ENCODE measurements around the gene CHPT1. TPM values are rescaled to one million over a fixed set of nuclear protein-coding genes. Genes with fewer than 3 reads are reported as not detected.

Gene CHPT1
- total and polyA plus RNA-seq, 2 of the 13 experiments (the other 11 are each of a cell fraction or from before 2014, with no cell fraction given), result 117 to 178 TPM

- 74% methylated on average over 2 of the region's 2 CpGs for WGBS (ENCODE audit: low lambda C conversion rate)
- FAIRE-seq, result no peak
- H3K4me2 ChIP-seq (ENCODE audit: low read depth, low read length), result no peak overlapping the region
- no peaks in the 10 kb centered on the region for H3K79me2 ChIP-seq (ENCODE audit: insufficient read depth, low read length)
- intact Hi-C loops (cut with micrococcal nuclease; ENCODE audit: unreplicated experiment), result no loop called here
- TF ChIP-seq ZNF800 (CRISPR knock-in tag; IDR thresholded peaks at IDR 0.05) (no peak), ZBTB21 (CRISPR knock-in tag; IDR thresholded peaks at IDR 0.05) (no peak), KDM5B (CRISPR knock-in tag; IDR thresholded peaks at IDR 0.05; ENCODE audit: borderline replicate concordance) (no peak), NFRKB (IDR thresholded peaks at IDR 0.05) (no peak)
- H3K4me3 ChIP-seq (replicated peaks in 1 of 3; ENCODE audit: insufficient read depth in 1 of 3, low read depth in 2 of 3, low read length in 3 of 3), result no peak overlapping the region
- BruUV-seq (replicated peaks), result no TSS peak
- ChIA-PET CTCF (ENCODE audit: low intra/inter-chr PET ratio, low total read pairs) (no interaction called here), POLR2A (no interaction called here)
- H2AFZ ChIP-seq (ENCODE audit: low read length), result no peak overlapping the region
- no peaks in the 10 kb centered on the region for H3K36me3 ChIP-seq (replicated peaks in 1 of 2; ENCODE audit: control insufficient read depth in 1 of 2, insufficient read depth in 2 of 2, low read length in 2 of 2)
- H3K27ac ChIP-seq (ENCODE audit: extremely low read length, insufficient read depth, low read length), result no peak overlapping the region
- in situ Hi-C loops (cut with HindIII; ENCODE audit: extremely low pct_ligation_motif_present, low pct_unique_long_range_greater_than_20kb), result no loop called here
- no peak overlapping the region for H3K9ac ChIP-seq (ENCODE audit: insufficient read depth, low read depth, low read length)
- H3K9me3 ChIP-seq (ENCODE audit: low read length), result no peaks in the 10 kb centered on the region
- H4K20me1 ChIP-seq (ENCODE audit: insufficient read depth, low read length), result no peaks in the 10 kb centered on the region
- H3K4me1 ChIP-seq (ENCODE audit: insufficient read depth, low read length), result peaks cover 25% of the 10 kb centered on the region
- ATAC-seq, result no peak
- DNase-seq (ENCODE audit: low spot score), result no peak
- H3K27me3 ChIP-seq (ENCODE audit: control insufficient read depth in 1 of 2, insufficient read depth in 2 of 2, low read length in 2 of 2), result no peaks in the 10 kb centered on the region
Measured at GRCh38 chr12:101648195-101648594, 49.2 kb upstream of the CHPT1 start.

- CTCF ChIA-PET (ENCODE audit: low intra/inter-chr PET ratio, low total read pairs), result no interaction called here
- no TSS peak for BruUV-seq (replicated peaks)
Measured at GRCh38 chr12:101650346-101651117, 46.9 kb upstream of the CHPT1 start.

More at GRCh38 chr12:101650346-101651117, 46.9 kb upstream of the CHPT1 start:
- no peak overlapping the region for H3K27ac ChIP-seq (ENCODE audit: extremely low read length, insufficient read depth, low read length)
- ATAC-seq (no peak), FAIRE-seq (no peak), DNase-seq (ENCODE audit: low spot score) (no peak)
- no peak overlapping the region for H3K4me3 ChIP-seq (replicated peaks in 1 of 3; ENCODE audit: insufficient read depth in 1 of 3, low read depth in 2 of 3, low read length in 3 of 3)
- no peak overlapping the region for H3K9ac ChIP-seq (ENCODE audit: insufficient read depth, low read depth, low read length)
- POLR2A ChIA-PET, result no interaction called here
- 96% methylated on average over 4 of the region's 4 CpGs for WGBS (ENCODE audit: low lambda C conversion rate)
- no peak overlapping the region for H3K4me2 ChIP-seq (ENCODE audit: low read depth, low read length)
- in situ Hi-C loops (cut with HindIII; ENCODE audit: extremely low pct_ligation_motif_present, low pct_unique_long_range_greater_than_20kb) (no loop called here), intact Hi-C loops (cut with micrococcal nuclease; ENCODE audit: unreplicated experiment) (loop anchor here (5.0 kb wide), 1 partner anchor 33 kb away; no protein-coding TSS in a partner anchor)
- H2AFZ ChIP-seq (ENCODE audit: low read length), result no peak overlapping the region
- peaks cover 48% of the 10 kb centered on the region for H3K4me1 ChIP-seq (ENCODE audit: insufficient read depth, low read length)
- TF ChIP-seq RXRB (CRISPR knock-in tag; IDR thresholded peaks at IDR 0.05; ENCODE audit: borderline replicate concordance) (no peak), DNMT1 (CRISPR knock-in tag; IDR thresholded peaks at IDR 0.05) (no peak)
- no peaks in the 10 kb centered on the region for H3K79me2 ChIP-seq (ENCODE audit: insufficient read depth, low read length)
- H4K20me1 ChIP-seq (ENCODE audit: insufficient read depth, low read length), result no peaks in the 10 kb centered on the region
- H3K27me3 ChIP-seq (ENCODE audit: control insufficient read depth in 1 of 2, insufficient read depth in 2 of 2, low read length in 2 of 2), result no peaks in the 10 kb centered on the region
- no peaks in the 10 kb centered on the region for H3K36me3 ChIP-seq (replicated peaks in 1 of 2; ENCODE audit: control insufficient read depth in 1 of 2, insufficient read depth in 2 of 2, low read length in 2 of 2)
- no peaks in the 10 kb centered on the region for H3K9me3 ChIP-seq (ENCODE audit: low read length)
